Activated naive CD8-positive, alpha-beta T cell treated with anti-CD3 and anti-CD28 coated beads for 36 hours (primary cell): Measurements from ENCODE around the gene KLK14. TPM values are rescaled to one million over a fixed set of nuclear protein-coding genes. Genes with fewer than 3 reads are reported as not detected.

Experiments
- DNase-seq: peaks from one replicate; pipeline ENCODE4 v3.0.0; 2021
- H3K27ac Mint-ChIP-seq: one replicate; pipeline ENCODE4 v1.8.0; 2022; ENCODE audit warnings: mild to moderate bottlenecking, moderate library complexity, mixed read lengths
- H3K27me3 Mint-ChIP-seq: one replicate; pipeline ENCODE4 v1.8.0; 2022; ENCODE audit warnings: mild to moderate bottlenecking, mixed read lengths
- H3K36me3 Mint-ChIP-seq: one replicate; pipeline ENCODE4 v1.8.0; 2021; ENCODE audit warnings: mild to moderate bottlenecking, mixed read lengths
- H3K4me1 Mint-ChIP-seq: one replicate; pipeline ENCODE4 v1.8.0; 2021; ENCODE audit warnings: mixed read lengths
- H3K4me3 Mint-ChIP-seq: one replicate; pipeline ENCODE4 v1.8.0; 2022; ENCODE audit warnings: mild to moderate bottlenecking, moderate library complexity, mixed read lengths
- H3K9me3 Mint-ChIP-seq: one replicate; pipeline ENCODE4 v1.8.0; 2022; ENCODE audit warnings: mixed read lengths
- total RNA-seq, 2 experiments: library from RNA; stranded (reverse); gene quantifications; one replicate each; pipeline ENCODE4 v1.2.3, GENCODE V29; 2021

KLK14 gene
- total RNA-seq, 2 experiments from 2014 or later: 0.30 to 0.31 TPM

DNA sequence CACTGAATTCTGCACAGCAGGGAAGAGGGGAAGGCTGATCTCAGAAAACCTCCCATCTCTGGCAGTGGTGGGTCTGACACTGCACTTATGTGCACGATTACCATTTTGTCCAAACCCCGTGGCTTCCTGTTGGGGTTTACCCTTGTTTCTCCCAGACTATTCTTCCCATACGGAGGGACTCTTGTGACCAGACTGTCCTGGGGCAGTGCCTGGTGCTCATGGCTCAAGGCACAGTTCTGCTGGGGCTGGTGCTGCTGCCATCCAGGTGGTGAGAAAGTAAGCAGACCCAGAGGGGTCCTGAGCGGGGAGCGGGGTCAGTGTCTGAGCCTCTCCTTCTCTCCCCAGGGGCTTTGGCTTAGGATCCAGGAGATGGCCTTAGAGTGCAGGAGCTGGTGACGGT is 36.9 kb upstream of the KLK14 start:
- Mint-ChIP-seq H3K4me3 (no peak overlapping the region), H3K36me3 (no peaks in the 10 kb centered on the region), H3K27me3 (no peaks in the 10 kb centered on the region), H3K27ac (no peak overlapping the region), H3K9me3 (no peaks in the 10 kb centered on the region), H3K4me1 (peaks cover 51% of the 10 kb centered on the region)
- no peak for DNase-seq

DNA sequence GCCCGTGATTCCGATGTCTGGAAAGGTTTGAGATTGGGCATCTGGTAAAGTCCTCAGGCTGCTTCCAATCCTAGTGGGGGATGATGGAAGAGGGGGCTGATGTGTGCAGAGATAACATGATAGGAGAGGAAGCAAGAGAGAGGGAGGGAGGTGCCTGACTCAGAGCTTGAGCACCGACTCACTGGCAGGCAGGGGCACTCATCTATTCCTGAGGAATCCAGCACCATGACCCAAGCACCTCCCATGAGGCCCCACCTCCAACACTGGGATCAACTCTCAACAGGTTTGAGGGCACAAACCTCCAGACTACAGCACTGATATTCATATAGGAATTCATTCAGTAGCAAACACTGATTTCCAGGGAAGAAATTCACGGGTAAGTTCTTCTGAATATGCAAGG is 36.4 kb upstream of the KLK14 start:
- Mint-ChIP-seq H3K36me3 (no peaks in the 10 kb centered on the region), H3K27me3 (no peaks in the 10 kb centered on the region), H3K27ac (no peak overlapping the region), H3K4me1 (peaks cover 51% of the 10 kb centered on the region), H3K9me3 (no peaks in the 10 kb centered on the region), H3K4me3 (no peak overlapping the region)
- DNase-seq: no peak

GRCh38 chr19:51116736-51117286 is 34.1 kb upstream of the KLK14 start:
- no peaks in the 10 kb centered on the region for H3K9me3 Mint-ChIP-seq
- no peaks in the 10 kb centered on the region for H3K27me3 Mint-ChIP-seq
- H3K4me3 Mint-ChIP-seq: no peak overlapping the region
- H3K4me1 Mint-ChIP-seq: peaks cover 36% of the 10 kb centered on the region
- H3K27ac Mint-ChIP-seq: no peak overlapping the region
- H3K36me3 Mint-ChIP-seq: no peaks in the 10 kb centered on the region
- no peak for DNase-seq

DNA sequence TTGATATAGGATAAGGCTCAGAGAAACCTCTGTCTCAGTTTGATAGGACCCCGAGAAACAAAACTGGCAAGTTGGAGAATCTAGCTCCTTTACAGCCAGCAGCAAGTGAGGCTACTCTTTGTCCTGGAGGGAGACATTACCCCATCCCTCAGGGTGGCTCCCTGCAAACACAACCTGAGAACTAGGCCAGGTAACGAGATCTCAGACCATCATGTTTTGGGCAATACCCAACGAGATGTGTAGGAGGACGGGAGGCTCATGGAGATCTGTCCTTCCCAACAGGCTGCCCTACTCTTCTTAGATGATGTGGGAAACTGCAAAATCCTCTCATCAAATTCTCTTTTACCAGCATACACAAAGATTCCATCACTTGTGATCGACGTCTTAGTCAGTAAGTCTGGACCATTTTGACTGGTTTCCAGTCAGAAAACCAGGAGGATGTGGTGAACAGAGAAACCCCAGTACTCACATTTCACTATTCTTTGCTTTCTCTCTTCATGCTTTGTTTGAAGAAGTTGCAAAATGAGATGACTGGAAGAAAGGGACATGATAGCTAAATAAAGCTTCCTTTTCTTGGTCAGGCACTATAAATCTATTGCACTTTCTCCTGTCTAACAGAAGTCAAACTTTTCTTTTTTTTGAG is 31.5 kb upstream of the KLK14 start:
- H3K36me3 Mint-ChIP-seq: no peaks in the 10 kb centered on the region
- H3K4me1 Mint-ChIP-seq: peaks cover 31% of the 10 kb centered on the region
- peak overlapping the region; percentile 64 for H3K27ac Mint-ChIP-seq
- DNase-seq: no peak
- H3K4me3 Mint-ChIP-seq: no peak overlapping the region
- H3K27me3 Mint-ChIP-seq: no peaks in the 10 kb centered on the region
- H3K9me3 Mint-ChIP-seq: no peaks in the 10 kb centered on the region

DNA sequence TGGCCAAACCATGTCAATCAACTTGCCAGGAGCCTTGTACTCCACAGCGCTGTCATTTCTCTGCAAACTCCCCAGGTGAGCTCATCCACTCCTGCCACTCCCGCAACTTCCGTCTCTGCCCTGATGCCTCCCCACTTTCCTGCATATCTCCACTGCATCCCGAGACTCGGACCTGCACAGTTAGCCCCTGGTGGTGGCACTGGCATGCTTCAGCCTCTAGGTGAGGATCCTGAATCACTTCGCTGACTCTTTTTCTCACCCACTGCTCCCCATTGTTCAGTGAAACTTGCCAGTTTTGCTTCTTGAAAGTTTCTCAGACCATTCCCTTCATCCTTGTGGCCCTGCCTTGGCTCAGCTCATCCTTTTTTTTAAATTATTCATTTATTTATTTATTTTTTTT is 28.9 kb upstream of the KLK14 start:
- H3K27ac Mint-ChIP-seq: no peak overlapping the region
- no peaks in the 10 kb centered on the region for H3K9me3 Mint-ChIP-seq
- no peak overlapping the region for H3K4me3 Mint-ChIP-seq
- peaks cover 31% of the 10 kb centered on the region for H3K4me1 Mint-ChIP-seq
- no peak for DNase-seq
- no peaks in the 10 kb centered on the region for H3K27me3 Mint-ChIP-seq
- peaks cover 11% of the 10 kb centered on the region for H3K36me3 Mint-ChIP-seq

DNA sequence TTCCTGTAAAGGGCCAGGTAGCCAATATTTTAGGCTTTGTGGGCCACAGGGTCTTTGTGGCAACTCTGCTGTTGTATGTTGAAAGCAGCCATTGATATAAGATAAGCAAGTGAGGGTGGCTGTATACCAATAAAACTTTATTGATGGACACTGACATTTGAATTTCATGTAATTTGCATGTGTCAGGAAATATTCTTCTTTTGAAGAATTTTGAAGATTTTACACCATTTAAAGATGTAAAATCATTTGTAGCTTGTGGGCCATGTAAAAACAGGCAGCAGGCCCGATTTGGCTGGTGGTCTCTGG is 27.9 kb upstream of the KLK14 start:
- peaks cover 33% of the 10 kb centered on the region for H3K4me1 Mint-ChIP-seq
- no peak overlapping the region for H3K27ac Mint-ChIP-seq
- H3K27me3 Mint-ChIP-seq: no peaks in the 10 kb centered on the region
- H3K9me3 Mint-ChIP-seq: no peaks in the 10 kb centered on the region
- H3K36me3 Mint-ChIP-seq: peaks cover 16% of the 10 kb centered on the region
- DNase-seq: no peak
- H3K4me3 Mint-ChIP-seq: no peak overlapping the region

DNA sequence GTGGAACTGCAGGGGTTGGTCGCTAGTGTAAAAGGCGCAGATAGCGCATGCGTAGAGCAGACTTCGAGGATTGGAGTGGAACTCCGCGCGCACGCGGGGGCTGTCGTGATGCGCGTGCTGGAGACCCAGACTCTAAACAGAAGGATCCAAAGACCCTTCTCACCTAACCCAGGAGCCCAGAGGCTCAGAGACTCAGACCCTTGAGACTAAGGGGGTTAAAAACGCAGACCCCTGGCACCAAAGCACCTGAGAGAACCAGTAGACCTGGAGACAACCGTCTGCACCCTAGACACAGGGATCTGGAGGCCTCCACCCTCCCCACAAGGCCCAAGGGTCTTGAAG is 26.1 kb upstream of the KLK14 start:
- H3K4me1 Mint-ChIP-seq: peaks cover 28% of the 10 kb centered on the region
- DNase-seq: no peak
- H3K27ac Mint-ChIP-seq: peak overlapping the region; percentile 96
- H3K36me3 Mint-ChIP-seq: peaks cover 22% of the 10 kb centered on the region
- H3K9me3 Mint-ChIP-seq: no peaks in the 10 kb centered on the region
- H3K4me3 Mint-ChIP-seq: peak overlapping the region; percentile 97
- no peaks in the 10 kb centered on the region for H3K27me3 Mint-ChIP-seq

DNA sequence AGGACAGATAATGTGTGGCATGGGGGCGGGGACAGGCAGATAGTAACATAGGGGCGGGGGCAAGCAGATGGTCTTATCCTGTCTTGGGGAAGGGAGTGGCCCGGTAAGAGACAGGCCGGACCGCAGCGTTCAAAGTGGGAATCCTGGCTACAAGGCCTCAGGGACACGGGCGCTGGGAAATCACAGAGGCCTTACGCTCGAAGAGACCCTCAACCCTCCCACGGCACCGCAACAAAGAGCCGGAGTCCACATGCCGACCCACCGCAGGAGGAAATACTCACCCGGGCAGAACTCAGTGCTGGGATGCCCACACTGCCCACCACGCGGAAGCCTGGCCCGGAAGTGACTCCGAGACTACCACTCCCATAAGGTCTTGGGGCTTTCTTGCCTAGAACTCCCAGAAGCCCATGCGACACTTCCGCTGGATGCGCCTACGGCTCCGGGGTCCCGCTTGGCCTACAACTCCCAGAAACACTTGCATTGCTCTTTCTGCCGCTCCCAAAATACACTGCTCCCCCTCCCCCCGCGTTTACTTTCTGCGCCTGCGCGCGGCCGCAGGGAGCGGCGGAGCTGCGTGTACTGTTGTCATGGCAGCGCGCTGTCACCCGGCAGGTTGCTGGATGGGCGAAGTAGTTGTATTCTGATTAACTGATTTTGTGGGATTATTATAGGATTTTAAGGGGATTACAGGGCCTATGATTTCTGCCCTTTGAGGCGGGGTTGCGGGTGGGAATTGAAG is 25.5 kb upstream of the KLK14 start, which contains the start of gene CTU1:
CTU1 (minus strand) TSS at position 344 of the 739 bp plus-strand sequence. CDS start 3,840 bp downstream, outside the sequence.
- DNase-seq: peak; percentile 98
- Mint-ChIP-seq H3K4me3 (peak within 1 kb of the TSS; percentile 97), H3K27me3 (no peaks in the 10 kb centered on the region), H3K27ac (peak within 1 kb of the TSS; percentile 96), H3K9me3 (no peaks in the 10 kb centered on the region), H3K36me3 (peaks cover 24% of the 10 kb centered on the region), H3K4me1 (peaks cover 28% of the 10 kb centered on the region)

DNA sequence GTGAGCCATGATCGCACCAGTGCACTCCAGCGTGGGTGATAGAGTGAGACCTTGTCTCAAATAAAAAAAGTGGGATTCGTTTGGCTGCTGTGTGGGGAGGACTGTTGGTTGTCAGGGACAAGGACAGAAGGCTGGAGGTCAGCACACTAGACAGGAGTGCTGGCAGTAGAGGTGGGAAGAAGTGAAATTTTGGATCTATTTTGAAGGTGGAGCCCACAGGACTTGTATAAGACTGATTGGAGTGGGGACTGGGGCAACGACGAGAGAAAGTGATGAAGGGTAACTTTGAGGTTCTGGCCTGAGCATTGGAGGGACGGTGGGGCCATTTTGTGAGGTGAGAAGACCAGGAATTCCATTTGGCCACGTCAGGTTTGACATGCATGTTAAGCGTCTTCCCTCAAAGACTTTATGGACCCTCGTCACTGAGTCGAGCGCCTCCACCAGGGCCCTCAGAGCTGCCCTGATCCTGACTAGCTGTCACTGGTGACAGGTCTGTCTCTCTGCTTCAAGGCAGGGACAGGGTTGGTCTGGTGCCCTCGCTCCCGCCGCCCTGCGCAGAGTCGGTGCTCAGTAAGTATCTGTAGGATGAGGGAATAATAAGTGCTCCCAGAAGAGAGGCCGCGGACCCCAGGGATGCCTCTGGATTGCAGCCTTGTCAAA is 24.8 kb upstream of the KLK14 start:
- peaks cover 30% of the 10 kb centered on the region for H3K4me1 Mint-ChIP-seq
- H3K36me3 Mint-ChIP-seq: peaks cover 24% of the 10 kb centered on the region
- DNase-seq: no peak
- H3K27me3 Mint-ChIP-seq: no peaks in the 10 kb centered on the region
- no peaks in the 10 kb centered on the region for H3K9me3 Mint-ChIP-seq
- H3K27ac Mint-ChIP-seq: peak overlapping the region; percentile 96
- peak overlapping the region; percentile 97 for H3K4me3 Mint-ChIP-seq

DNA sequence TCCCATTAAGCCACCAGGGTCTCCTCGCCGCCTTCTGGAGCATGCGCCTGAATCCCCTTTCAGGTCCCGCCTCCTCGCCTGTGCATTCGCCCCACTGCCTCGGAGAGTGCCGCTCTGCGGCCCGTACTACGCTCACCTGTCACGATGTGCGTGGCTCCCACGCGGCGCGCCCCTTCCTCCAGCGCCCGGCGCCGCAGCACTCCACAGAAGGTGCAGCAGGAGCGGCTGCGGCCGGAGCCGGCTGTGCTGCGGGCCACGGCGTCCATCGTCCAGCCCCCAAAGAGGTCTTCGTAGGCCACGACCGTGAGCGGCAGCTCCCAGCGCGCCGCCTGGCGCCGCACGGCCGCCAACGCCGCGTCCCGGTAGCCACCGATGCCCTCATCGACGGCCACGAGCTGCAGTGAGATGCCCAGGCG is 21.2 kb upstream of the KLK14 start:
- H3K27ac Mint-ChIP-seq: no peak overlapping the region
- no peaks in the 10 kb centered on the region for H3K9me3 Mint-ChIP-seq
- H3K36me3 Mint-ChIP-seq: peaks cover 24% of the 10 kb centered on the region
- H3K4me3 Mint-ChIP-seq: no peak overlapping the region
- H3K4me1 Mint-ChIP-seq: peaks cover 42% of the 10 kb centered on the region
- DNase-seq: no peak
- no peaks in the 10 kb centered on the region for H3K27me3 Mint-ChIP-seq

- H3K36me3 Mint-ChIP-seq: peaks cover 23% of the 10 kb centered on the region
- no peaks in the 10 kb centered on the region for H3K27me3 Mint-ChIP-seq
- H3K27ac Mint-ChIP-seq: no peak overlapping the region
- H3K4me3 Mint-ChIP-seq: no peak overlapping the region
- DNase-seq: no peak
- no peaks in the 10 kb centered on the region for H3K9me3 Mint-ChIP-seq
- peaks cover 39% of the 10 kb centered on the region for H3K4me1 Mint-ChIP-seq
Measured at GRCh38 chr19:51102991-51103390, 20.3 kb upstream of the KLK14 start.

GRCh38 chr19:51101171-51101865 is 18.6 kb upstream of the KLK14 start:
- H3K27me3 Mint-ChIP-seq: no peaks in the 10 kb centered on the region
- DNase-seq: no peak
- H3K27ac Mint-ChIP-seq: no peak overlapping the region
- no peaks in the 10 kb centered on the region for H3K9me3 Mint-ChIP-seq
- H3K4me3 Mint-ChIP-seq: no peak overlapping the region
- peaks cover 41% of the 10 kb centered on the region for H3K4me1 Mint-ChIP-seq
- H3K36me3 Mint-ChIP-seq: peaks cover 20% of the 10 kb centered on the region

GRCh38 chr19:51100601-51101000 is 17.9 kb upstream of the KLK14 start:
- Mint-ChIP-seq H3K36me3 (peaks cover 14% of the 10 kb centered on the region), H3K4me3 (no peak overlapping the region), H3K9me3 (no peaks in the 10 kb centered on the region), H3K27me3 (no peaks in the 10 kb centered on the region), H3K4me1 (peaks cover 34% of the 10 kb centered on the region), H3K27ac (no peak overlapping the region)
- DNase-seq: no peak

DNA sequence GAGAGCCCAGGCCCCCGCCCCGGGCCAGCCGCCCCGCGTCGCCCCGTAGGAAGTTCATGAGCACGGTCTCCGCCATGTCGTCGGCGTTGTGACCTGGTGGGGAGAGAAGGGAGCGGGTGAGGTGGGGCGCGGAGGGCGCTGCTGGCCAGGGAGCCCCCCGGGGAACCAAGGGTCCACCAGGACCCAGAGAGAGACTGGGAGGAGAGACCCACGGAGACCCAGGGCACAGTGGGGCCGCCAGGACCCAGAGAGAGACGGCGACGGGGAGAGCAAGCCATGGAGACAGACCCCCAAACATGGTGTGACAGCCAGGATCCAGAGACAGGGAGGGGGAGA is 16.3 kb upstream of the KLK14 start:
- H3K4me3 Mint-ChIP-seq: peak overlapping the region; percentile 36
- H3K36me3 Mint-ChIP-seq: peaks cover 10% of the 10 kb centered on the region

More for the DNA sequence above, 16.3 kb upstream of the KLK14 start:
- no peak for DNase-seq
- Mint-ChIP-seq H3K4me1 (peaks cover 23% of the 10 kb centered on the region), H3K9me3 (no peaks in the 10 kb centered on the region), H3K27me3 (no peaks in the 10 kb centered on the region), H3K27ac (peak overlapping the region; percentile 58)
